Duodenal mucosa (tissue), 2 donors: ENCODE results near the gene KIF12.

Experiments
- H3K27ac ChIP-seq: one replicate; pipeline ENCODE4 v1.7.0; 2013; ENCODE audit warnings: low read depth, low read length
- H3K27me3 ChIP-seq, 2 donors: one replicate each; pipeline ENCODE4 v1.7.0; 2013; ENCODE audit warnings: low read length in 2 of 2, control low read depth in 1 of 2; ENCODE audit not compliant: insufficient read depth in 2 of 2, control insufficient read depth in 1 of 2
- H3K36me3 ChIP-seq, 2 donors: one replicate each; pipeline ENCODE4 v1.7.0; 2013; ENCODE audit warnings: low read length in 2 of 2, control low read depth in 1 of 2; ENCODE audit not compliant: insufficient read depth in 2 of 2, control insufficient read depth in 1 of 2
- H3K4me1 ChIP-seq, 2 donors: one replicate each; pipeline ENCODE4 v1.7.0; 2013; ENCODE audit warnings: low read length in 2 of 2, control low read depth in 1 of 2; ENCODE audit not compliant: insufficient read depth in 2 of 2, control insufficient read depth in 1 of 2
- H3K4me3 ChIP-seq, 2 donors: one replicate each; pipeline ENCODE4 v1.7.0; 2013; ENCODE audit warnings: low read length in 2 of 2, low read depth in 1 of 2
- H3K9ac ChIP-seq, 2 donors: one replicate each; pipeline ENCODE4 v1.7.0; 2013; ENCODE audit warnings: low read length in 2 of 2, low read depth in 1 of 2
- H3K9me3 ChIP-seq, 2 donors: one replicate each; pipeline ENCODE4 v1.7.0; 2013; ENCODE audit warnings: low read length in 2 of 2, control low read depth in 1 of 2; ENCODE audit not compliant: control insufficient read depth in 1 of 2

Gene KIF12

GRCh38 chr9:114105236-114105635 lies 6.1 kb upstream of the KIF12 start:
- Histone ChIP-seq H3K36me3 (no peaks in the 10 kb centered on the region), H3K27me3 (no peaks in the 10 kb centered on the region), H3K27ac (no peak overlapping the region), H3K4me3 (no peak overlapping the region), H3K9ac (no peak overlapping the region), H3K4me1 (peaks cover 0 to 3% of the 10 kb centered on the region in 2 donors), H3K9me3 (peaks cover 0 to 3% of the 10 kb centered on the region in 2 donors)

- Histone ChIP-seq H3K27ac (no peak overlapping the region), H3K27me3 (no peaks in the 10 kb centered on the region), H3K9ac (no peak overlapping the region), H3K36me3 (no peaks in the 10 kb centered on the region), H3K4me1 (peaks cover 9% of the 10 kb centered on the region in 2 donors), H3K4me3 (no peak overlapping the region), H3K9me3 (peaks cover 0 to 3% of the 10 kb centered on the region in 2 donors)
These were observed 3.4 kb upstream of the KIF12 start for GRCh38 chr9:114102484-114102883.

GRCh38 chr9:114100536-114100935 lies 1.4 kb upstream of the KIF12 start:
- Histone ChIP-seq H3K9me3 (peaks cover 0 to 3% of the 10 kb centered on the region in 2 donors), H3K4me1 (peaks cover 9 to 14% of the 10 kb centered on the region in 2 donors), H3K36me3 (peaks cover 0 to 1% of the 10 kb centered on the region in 2 donors), H3K4me3 (no peak overlapping the region), H3K27me3 (no peaks in the 10 kb centered on the region), H3K9ac (no peak overlapping the region), H3K27ac (no peak overlapping the region)

- H3K4me1 ChIP-seq = peaks cover 9 to 14% of the 10 kb centered on the region in 2 donors
- no peak overlapping the region for H3K4me3 ChIP-seq
- no peak overlapping the region for H3K9ac ChIP-seq
- H3K27ac ChIP-seq = no peak overlapping the region
- peaks cover 0 to 3% of the 10 kb centered on the region in 2 donors for H3K9me3 ChIP-seq
- H3K27me3 ChIP-seq = no peaks in the 10 kb centered on the region
- peaks cover 1 to 9% of the 10 kb centered on the region in 2 donors for H3K36me3 ChIP-seq
These were observed 678 bp upstream of the KIF12 start for GRCh38 chr9:114099669-114100270.

- Histone ChIP-seq H3K4me1 (peaks cover 9 to 14% of the 10 kb centered on the region in 2 donors), H3K4me3 (peak overlapping the region; percentile 64 to 70), H3K9ac (peak overlapping the region; percentile 53 to 69), H3K27ac (peak overlapping the region; percentile 74), H3K9me3 (peaks cover 0 to 3% of the 10 kb centered on the region in 2 donors), H3K36me3 (peaks cover 4 to 21% of the 10 kb centered on the region in 2 donors), H3K27me3 (no peaks in the 10 kb centered on the region)
These were observed 814 bp downstream of the KIF12 start for GRCh38 chr9:114098021-114098935.

GRCh38 chr9:114097613-114098020 lies 1.5 kb downstream of the KIF12 start:
- Histone ChIP-seq H3K27ac (peak overlapping the region; percentile 22), H3K36me3 (peaks cover 4 to 27% of the 10 kb centered on the region in 2 donors), H3K4me3 (peak overlapping the region; percentile 64 to 70), H3K27me3 (no peaks in the 10 kb centered on the region), H3K4me1 (peaks cover 9 to 14% of the 10 kb centered on the region in 2 donors), H3K9me3 (peaks cover 0 to 3% of the 10 kb centered on the region in 2 donors), H3K9ac (peak overlapping the region; percentile 32 to 35)

- H3K9me3 ChIP-seq = peaks cover 0 to 3% of the 10 kb centered on the region in 2 donors
- H3K36me3 ChIP-seq = peaks cover 4 to 33% of the 10 kb centered on the region in 2 donors
- H3K4me3 ChIP-seq = peak overlapping the region; percentile 64 to 70
- H3K9ac ChIP-seq = peak overlapping the region; percentile 32 to 35
- H3K27me3 ChIP-seq = no peaks in the 10 kb centered on the region
- peaks cover 9 to 14% of the 10 kb centered on the region in 2 donors for H3K4me1 ChIP-seq
- no peak overlapping the region for H3K27ac ChIP-seq
These were observed 2.1 kb downstream of the KIF12 start for GRCh38 chr9:114096866-114097612.

- H3K27me3 ChIP-seq = no peaks in the 10 kb centered on the region
- H3K4me1 ChIP-seq = peaks cover 9 to 14% of the 10 kb centered on the region in 2 donors
- no peaks in the 10 kb centered on the region for H3K9me3 ChIP-seq
- H3K36me3 ChIP-seq = peaks cover 4 to 33% of the 10 kb centered on the region in 2 donors
- H3K4me3 ChIP-seq = no peak overlapping the region
- H3K27ac ChIP-seq = no peak overlapping the region
- no peak overlapping the region for H3K9ac ChIP-seq
These were observed 3.0 kb downstream of the KIF12 start for GRCh38 chr9:114096041-114096511.

- Histone ChIP-seq H3K9ac (no peak overlapping the region), H3K27ac (no peak overlapping the region), H3K4me3 (no peak overlapping the region), H3K36me3 (peaks cover 4 to 33% of the 10 kb centered on the region in 2 donors), H3K9me3 (no peaks in the 10 kb centered on the region), H3K27me3 (no peaks in the 10 kb centered on the region), H3K4me1 (peaks cover 3 to 14% of the 10 kb centered on the region in 2 donors)
These were observed 4.1 kb downstream of the KIF12 start for GRCh38 chr9:114094971-114095370.
